Liver (tissue), 3 donors: Measurements from ENCODE around the gene BAG5.

Experiments used
- ATF3 ChIP-seq: IDR thresholded peaks from 2 replicates; pipeline ENCODE4 v1.6.1; 2016; ENCODE audit warnings: antibody characterized with exemption
- EGR1 ChIP-seq, 2 donors: IDR thresholded peaks; 2 replicates each; pipeline ENCODE4 v1.6.1; 2016 to 2018; ENCODE audit warnings: antibody characterized with exemption in 2 of 2, low read depth in 2 of 2
- FOXA1 ChIP-seq: IDR thresholded peaks from 2 replicates; pipeline ENCODE4 v1.6.1; 2016; ENCODE audit warnings: antibody characterized with exemption
- GABPA ChIP-seq, 2 donors: IDR thresholded peaks in 1 of 2; conservative IDR thresholded peaks in 1 of 2; 2 replicates each; pipeline ENCODE4 v1.6.1; 2016; ENCODE audit warnings: antibody characterized with exemption in 2 of 2, mild to moderate bottlenecking in 1 of 2, moderate library complexity in 1 of 2
- HNF4A ChIP-seq, 2 donors: conservative IDR thresholded peaks; 2 replicates each; pipeline ENCODE4 v1.6.1; 2016; ENCODE audit warnings: antibody characterized with exemption in 2 of 2, mild to moderate bottlenecking in 2 of 2
- HNF4G ChIP-seq: IDR thresholded peaks from 2 replicates; pipeline ENCODE4 v1.6.1; 2016; ENCODE audit warnings: antibody characterized with exemption
- JUND ChIP-seq, 2 donors: IDR thresholded peaks; 2 replicates each; pipeline ENCODE4 v1.6.1; 2016; ENCODE audit warnings: antibody characterized with exemption in 2 of 2
- RAD21 ChIP-seq, 2 donors: IDR thresholded peaks; 2 replicates each; pipeline ENCODE4 v1.6.1; 2016; ENCODE audit warnings: antibody characterized with exemption in 2 of 2, mild to moderate bottlenecking in 2 of 2
- RXRA ChIP-seq, 2 donors: IDR thresholded peaks; 2 replicates each; pipeline ENCODE4 v1.6.1; 2017 to 2018; ENCODE audit warnings: antibody characterized with exemption in 2 of 2, mild to moderate bottlenecking in 1 of 2
- SP1 ChIP-seq: IDR thresholded peaks from 2 replicates; pipeline ENCODE4 v1.6.1; 2018; ENCODE audit warnings: antibody characterized with exemption, mild to moderate bottlenecking
- TAF1 ChIP-seq: conservative IDR thresholded peaks from 2 replicates; pipeline ENCODE4 v1.6.1; 2016; ENCODE audit warnings: antibody characterized with exemption, mild to moderate bottlenecking
- YY1 ChIP-seq: IDR thresholded peaks from 2 replicates; pipeline ENCODE4 v1.6.1; 2016; ENCODE audit warnings: antibody characterized with exemption, mild to moderate bottlenecking
- TF ChIP-seq, protein P1 (sequence below): fragments of 150-350 bp; IDR thresholded peaks from 2 replicates; pipeline ENCODE4 v1.5.1; 2017; ENCODE audit warnings: improper control_type of control experiment, low read depth, low read length; ENCODE audit not compliant: missing input control
- TF ChIP-seq, protein P2 (sequence below): IDR thresholded peaks from 2 replicates; pipeline ENCODE4 v1.6.1; 2016; ENCODE audit warnings: antibody characterized with exemption
- donor health status: healthy.
- donor health status: healthy.

GRCh38 chr14:103563226-103563620 lies 766 bp upstream of the BAG5 start:
- TF ChIP-seq, protein P1, sequence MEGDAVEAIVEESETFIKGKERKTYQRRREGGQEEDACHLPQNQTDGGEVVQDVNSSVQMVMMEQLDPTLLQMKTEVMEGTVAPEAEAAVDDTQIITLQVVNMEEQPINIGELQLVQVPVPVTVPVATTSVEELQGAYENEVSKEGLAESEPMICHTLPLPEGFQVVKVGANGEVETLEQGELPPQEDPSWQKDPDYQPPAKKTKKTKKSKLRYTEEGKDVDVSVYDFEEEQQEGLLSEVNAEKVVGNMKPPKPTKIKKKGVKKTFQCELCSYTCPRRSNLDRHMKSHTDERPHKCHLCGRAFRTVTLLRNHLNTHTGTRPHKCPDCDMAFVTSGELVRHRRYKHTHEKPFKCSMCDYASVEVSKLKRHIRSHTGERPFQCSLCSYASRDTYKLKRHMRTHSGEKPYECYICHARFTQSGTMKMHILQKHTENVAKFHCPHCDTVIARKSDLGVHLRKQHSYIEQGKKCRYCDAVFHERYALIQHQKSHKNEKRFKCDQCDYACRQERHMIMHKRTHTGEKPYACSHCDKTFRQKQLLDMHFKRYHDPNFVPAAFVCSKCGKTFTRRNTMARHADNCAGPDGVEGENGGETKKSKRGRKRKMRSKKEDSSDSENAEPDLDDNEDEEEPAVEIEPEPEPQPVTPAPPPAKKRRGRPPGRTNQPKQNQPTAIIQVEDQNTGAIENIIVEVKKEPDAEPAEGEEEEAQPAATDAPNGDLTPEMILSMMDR = no peak
- TF ChIP-seq SP1 (no peak), RXRA (IDR thresholded peaks at IDR 0.05) (no peak), EGR1 (IDR thresholded peaks at IDR 0.05; ENCODE audit: low read depth in 2 of 2) (no peak), JUND (IDR thresholded peaks at IDR 0.05) (no peak), TAF1 (no peak), HNF4G (no peak), GABPA (IDR thresholded peaks at IDR 0.05 in 1 of 2, conservative IDR thresholded peaks at IDR 0.05 in 1 of 2) (no peak), RAD21 (IDR thresholded peaks at IDR 0.05) (no peak), YY1 (no peak), FOXA1 (no peak), HNF4A (conservative IDR thresholded peaks at IDR 0.05) (no peak), ATF3 (no peak)
- TF ChIP-seq, protein P2, sequence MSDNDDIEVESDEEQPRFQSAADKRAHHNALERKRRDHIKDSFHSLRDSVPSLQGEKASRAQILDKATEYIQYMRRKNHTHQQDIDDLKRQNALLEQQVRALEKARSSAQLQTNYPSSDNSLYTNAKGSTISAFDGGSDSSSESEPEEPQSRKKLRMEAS = no peak
